HFFc6 (cell line): Measurements from ENCODE around the gene ERFE. TPM values are rescaled to one million over a fixed set of nuclear protein-coding genes. Genes with fewer than 3 reads are reported as not detected.

ENCODE experiments used
- DNase-seq: peaks from one replicate; pipeline ENCODE4 v3.0.0-alpha.2; 2018
- H3K27ac Mint-ChIP-seq: 2 replicates; pipeline ENCODE4 v1.8.0; 2020; ENCODE audit warnings: mild to moderate bottlenecking, mixed read lengths
- H3K27me3 Mint-ChIP-seq: 2 replicates; pipeline ENCODE4 v1.8.0; 2021; ENCODE audit warnings: mild to moderate bottlenecking, moderate library complexity, mixed read lengths; ENCODE audit not compliant: insufficient read depth
- H3K36me3 Mint-ChIP-seq: 2 replicates; pipeline ENCODE4 v1.8.0; 2021; ENCODE audit warnings: low read depth, mixed read lengths
- H3K4me1 Mint-ChIP-seq: 2 replicates; pipeline ENCODE4 v1.8.0; 2020; ENCODE audit warnings: low read depth, mixed read lengths
- H3K4me3 Mint-ChIP-seq: 2 replicates; pipeline ENCODE4 v1.8.0; 2020; ENCODE audit warnings: mild to moderate bottlenecking, moderate library complexity, mixed read lengths
- H3K9me3 Mint-ChIP-seq: 2 replicates; pipeline ENCODE4 v1.8.0; 2020; ENCODE audit warnings: mild to moderate bottlenecking, mixed read lengths
- CTCF ChIP-seq: fragments of 200-600 bp; sonication (generic); IDR thresholded peaks from 2 replicates; pipeline ENCODE4 v1.5.0; 2021; ENCODE audit warnings: antibody characterized with exemption, mild to moderate bottlenecking
- total RNA-seq, 6 experiments: library from RNA; stranded (reverse); fragmentation: NEBNext Ultra II Directional; extraction: Animal tissue kit (Norgen Biotek cat#: 25700); gene quantifications; 2 replicates in 1 of 6; 3 replicates in 5 of 6; pipeline ENCODE4 v1.2.3, GENCODE V29; 2021

Gene ERFE
- total RNA-seq, 6 experiments from 2014 or later, result 0.19 to 0.46 (median 0.41) TPM; not detected in 1

- DNase-seq, result no peak
- TF ChIP-seq CTCF, result no peak
- Mint-ChIP-seq H3K36me3 (0 out of 2 replicates have a peak, but pooled peaks cover 5% of the 10 kb centered on the region), H3K4me1 (peaks cover 8% of the 10 kb centered on the region), H3K27ac (no peak overlapping the region), H3K4me3 (no peak overlapping the region), H3K9me3 (no peaks in the 10 kb centered on the region), H3K27me3 (peaks cover 19% of the 10 kb centered on the region)
Observed at GRCh38 chr2:238121511-238122286, 37.1 kb upstream of the ERFE start.

- 0 out of 2 replicates have a peak, but pooled peaks cover 2% of the 10 kb centered on the region for H3K36me3 Mint-ChIP-seq
- H3K4me3 Mint-ChIP-seq, result no peak overlapping the region
- no peak overlapping the region for H3K27ac Mint-ChIP-seq
- H3K4me1 Mint-ChIP-seq, result peaks cover 3% of the 10 kb centered on the region
- no peak for TF ChIP-seq CTCF
- H3K27me3 Mint-ChIP-seq, result peaks cover 15% of the 10 kb centered on the region
- DNase-seq, result no peak
- H3K9me3 Mint-ChIP-seq, result no peaks in the 10 kb centered on the region
Observed at GRCh38 chr2:238122287-238123217, 36.2 kb upstream of the ERFE start.

GRCh38 chr2:238123218-238123971 lies 35.4 kb upstream of the ERFE start:
- DNase-seq, result no peak
- peaks cover 13% of the 10 kb centered on the region for H3K27me3 Mint-ChIP-seq
- no peak for TF ChIP-seq CTCF

GRCh38 chr2:238123991-238124470 lies 34.7 kb upstream of the ERFE start:
- no peaks in the 10 kb centered on the region for H3K36me3 Mint-ChIP-seq
- TF ChIP-seq CTCF, result no peak
- no peaks in the 10 kb centered on the region for H3K4me1 Mint-ChIP-seq
- no peaks in the 10 kb centered on the region for H3K9me3 Mint-ChIP-seq
- H3K27ac Mint-ChIP-seq, result no peak overlapping the region
- H3K27me3 Mint-ChIP-seq, result peaks cover 13% of the 10 kb centered on the region
- no peak overlapping the region for H3K4me3 Mint-ChIP-seq
- DNase-seq, result no peak

More at GRCh38 chr2:238123218-238123971, 35.4 kb upstream of the ERFE start:
- H3K4me3 Mint-ChIP-seq, result no peak overlapping the region
- no peak overlapping the region for H3K27ac Mint-ChIP-seq
- H3K4me1 Mint-ChIP-seq, result no peaks in the 10 kb centered on the region
- no peaks in the 10 kb centered on the region for H3K36me3 Mint-ChIP-seq
- H3K9me3 Mint-ChIP-seq, result no peaks in the 10 kb centered on the region

GRCh38 chr2:238124488-238125126 lies 34.2 kb upstream of the ERFE start:
- Mint-ChIP-seq H3K4me3 (no peak overlapping the region), H3K27ac (no peak overlapping the region), H3K27me3 (peaks cover 8% of the 10 kb centered on the region), H3K36me3 (no peaks in the 10 kb centered on the region), H3K4me1 (no peaks in the 10 kb centered on the region), H3K9me3 (no peaks in the 10 kb centered on the region)
- no peak for DNase-seq
- TF ChIP-seq CTCF, result no peak
